H9 (cell line): ENCODE data around the gene G6PC2. TPM values are rescaled to one million over a fixed set of nuclear protein-coding genes. Genes with fewer than 3 reads are reported as not detected.

Experiments
- DNase-seq: peaks from one replicate; pipeline ENCODE4 v3.0.0-alpha.2; 2017
- H2AFZ ChIP-seq: one replicate; pipeline ENCODE4 v1.6.1; 2013; ENCODE audit warnings: mild to moderate bottlenecking, low read length, control low read depth, moderate library complexity
- H2AK5ac ChIP-seq: 2 replicates; pipeline ENCODE4 v1.6.1; 2013; ENCODE audit warnings: low read length, control low read depth, mixed read lengths; ENCODE audit not compliant: insufficient read length
- H2BK120ac ChIP-seq: one replicate; pipeline ENCODE4 v1.6.1; 2013; ENCODE audit warnings: low read depth, mild to moderate bottlenecking, low read length, control low read depth, inconsistent platforms; ENCODE audit not compliant: poor library complexity, severe bottlenecking
- H2BK12ac ChIP-seq: 2 replicates; pipeline ENCODE4 v1.6.1; 2013; ENCODE audit warnings: low read length, control low read depth, mixed read lengths, low read depth; ENCODE audit not compliant: insufficient read length
- H2BK15ac ChIP-seq: 2 replicates; pipeline ENCODE4 v1.6.1; 2013; ENCODE audit warnings: low read depth, low read length, control low read depth
- H2BK20ac ChIP-seq: one replicate; pipeline ENCODE4 v1.6.1; 2013; ENCODE audit warnings: low read depth, mild to moderate bottlenecking, low read length, control low read depth, inconsistent platforms; ENCODE audit not compliant: poor library complexity, severe bottlenecking
- H2BK5ac ChIP-seq: 2 replicates; pipeline ENCODE4 v1.6.1; 2013; ENCODE audit warnings: low read length, control low read depth, mixed read lengths; ENCODE audit not compliant: insufficient read length
- H3K14ac ChIP-seq: 2 replicates; pipeline ENCODE4 v1.6.1; 2013; ENCODE audit warnings: low read length, control low read depth; ENCODE audit not compliant: insufficient read depth
- H3K18ac ChIP-seq: 2 replicates; pipeline ENCODE4 v1.6.1; 2013; ENCODE audit warnings: low read depth, mild to moderate bottlenecking, mixed read lengths, low read length, control low read depth; ENCODE audit not compliant: insufficient read length
- H3K23ac ChIP-seq: 2 replicates; pipeline ENCODE4 v1.6.1; 2013; ENCODE audit warnings: low read length, control low read depth, mixed read lengths, low read depth; ENCODE audit not compliant: insufficient read length
- H3K23me2 ChIP-seq: 2 replicates; pipeline ENCODE4 v1.6.1; 2013; ENCODE audit warnings: low read depth, mild to moderate bottlenecking, mixed read lengths, low read length, control low read depth; ENCODE audit not compliant: insufficient read length, poor library complexity, severe bottlenecking
- H3K27ac ChIP-seq: 2 replicates; pipeline ENCODE4 v1.5.1; 2013; ENCODE audit warnings: low read length, control low read depth, mixed read lengths, low read depth; ENCODE audit not compliant: insufficient read length
- H3K27me3 ChIP-seq: 2 replicates; pipeline ENCODE4 v1.6.1; 2013; ENCODE audit warnings: low read length, control low read depth, inconsistent platforms; ENCODE audit not compliant: insufficient read depth
- H3K4ac ChIP-seq: 2 replicates; pipeline ENCODE4 v1.6.1; 2013; ENCODE audit warnings: low read depth, mild to moderate bottlenecking, control low read depth, inconsistent platforms, low read length, moderate library complexity
- H3K4me1 ChIP-seq: 2 replicates; pipeline ENCODE4 v1.6.1; 2013; ENCODE audit warnings: low read length, control low read depth, inconsistent platforms; ENCODE audit not compliant: insufficient read depth
- H3K4me2 ChIP-seq: 2 replicates; pipeline ENCODE4 v1.6.1; 2013; ENCODE audit warnings: low read length, control low read depth, mixed read lengths; ENCODE audit not compliant: insufficient read length, insufficient read depth
- H3K56ac ChIP-seq: 2 replicates; pipeline ENCODE4 v1.6.1; 2013; ENCODE audit warnings: low read depth, mild to moderate bottlenecking, mixed read lengths, low read length, control low read depth; ENCODE audit not compliant: insufficient read length
- H3K79me1 ChIP-seq: 2 replicates; pipeline ENCODE4 v1.6.1; 2013; ENCODE audit warnings: low read depth, mild to moderate bottlenecking, moderate library complexity, low read length, control low read depth, inconsistent platforms; ENCODE audit not compliant: insufficient read depth, poor library complexity, severe bottlenecking
- H3K79me2 ChIP-seq: 2 replicates; pipeline ENCODE4 v1.6.1; 2013; ENCODE audit warnings: low read length, control low read depth, inconsistent platforms; ENCODE audit not compliant: insufficient read depth
- H3K9ac ChIP-seq: 2 replicates; pipeline ENCODE4 v1.6.1; 2013; ENCODE audit warnings: low read length, control low read depth, mixed read lengths; ENCODE audit not compliant: insufficient read length; ENCODE audit errors: extremely low read depth
- H3K9me3 ChIP-seq: one replicate; pipeline ENCODE4 v1.6.1; 2013; ENCODE audit warnings: low read depth, low read length, inconsistent platforms; ENCODE audit not compliant: control insufficient read depth
- H3T11ph ChIP-seq: one replicate; pipeline ENCODE4 v1.6.1; 2013; ENCODE audit warnings: mild to moderate bottlenecking, low read length, control low read depth, inconsistent platforms
- H4K20me1 ChIP-seq: one replicate; pipeline ENCODE4 v1.6.1; 2013; ENCODE audit not compliant: control insufficient read depth, insufficient read length, insufficient read depth
- H4K5ac ChIP-seq: 2 replicates; pipeline ENCODE4 v1.6.1; 2013; ENCODE audit warnings: low read depth, mild to moderate bottlenecking, mixed read lengths, low read length, control low read depth; ENCODE audit not compliant: insufficient read length
- H4K8ac ChIP-seq: replicated peaks from 2 replicates; pipeline ENCODE4 v1.6.1; 2013; ENCODE audit warnings: low read length, control low read depth, mixed read lengths, low read depth; ENCODE audit not compliant: insufficient read length
- H4K91ac ChIP-seq: 2 replicates; pipeline ENCODE4 v1.6.1; 2013; ENCODE audit warnings: low read depth, mild to moderate bottlenecking, moderate library complexity, mixed read lengths, low read length, control low read depth; ENCODE audit not compliant: insufficient read length
- H3K27ac Mint-ChIP-seq, 3 experiments: 2 replicates in 2 of 3; 3 replicates in 1 of 3; pipeline ENCODE4 v1.8.0; 2020 to 2021; ENCODE audit warnings: mixed read lengths in 3 of 3, mild to moderate bottlenecking in 1 of 3, moderate library complexity in 1 of 3
- H3K27me3 Mint-ChIP-seq: 2 replicates; pipeline ENCODE4 v1.8.0; 2021; ENCODE audit warnings: low read depth, mild to moderate bottlenecking, moderate library complexity, mixed read lengths
- H3K36me3 Mint-ChIP-seq, 3 experiments: 2 replicates in 2 of 3; 3 replicates in 1 of 3; pipeline ENCODE4 v1.8.0; 2020 to 2021; ENCODE audit warnings: low read depth in 3 of 3, mixed read lengths in 3 of 3; ENCODE audit not compliant: insufficient read depth in 1 of 3
- H3K4me1 Mint-ChIP-seq, 2 experiments: 2 replicates each; pipeline ENCODE4 v1.8.0; 2020; ENCODE audit warnings: mixed read lengths in 2 of 2
- H3K4me3 Mint-ChIP-seq, 2 experiments: 2 replicates in 1 of 2; 3 replicates in 1 of 2; pipeline ENCODE4 v1.8.0; 2020 to 2021; ENCODE audit warnings: mild to moderate bottlenecking in 2 of 2, mixed read lengths in 2 of 2, moderate library complexity in 1 of 2
- H3K9me3 Mint-ChIP-seq, 2 experiments: 2 replicates in 1 of 2; 3 replicates in 1 of 2; pipeline ENCODE4 v1.8.0; 2020; ENCODE audit warnings: mild to moderate bottlenecking in 2 of 2, mixed read lengths in 2 of 2, moderate library complexity in 1 of 2
- CTCF ChIP-seq: fragments of 200-600 bp; sonication (generic); conservative IDR thresholded peaks from 3 replicates; pipeline ENCODE4 v1.8.0; 2021; ENCODE audit warnings: antibody characterized with exemption, mild to moderate bottlenecking
- total RNA-seq: library from RNA; stranded (reverse); gene quantifications from 2 replicates; pipeline ENCODE4 v1.2.1, GENCODE V29; 2021

The G6PC2 gene
- total RNA-seq, 1 experiment from 2014 or later = not detected

GRCh38 chr2:168954256-168954655 lies 53.2 kb downstream of the G6PC2 start:
- H4K5ac ChIP-seq = no peak overlapping the region
- no peak for TF ChIP-seq CTCF
- Mint-ChIP-seq H3K4me1 (0 out of 4 replicates have a peak, but pooled peaks cover 0 to 2% of the 10 kb centered on the region in 2 experiments), H3K36me3 (peaks cover 0 to 11% (median 0%) of the 10 kb centered on the region in 3 experiments; a peak in 1 of 7 replicates), H3K27me3 (peaks cover 2% of the 10 kb centered on the region), H3K9me3 (peaks cover 13 to 14% of the 10 kb centered on the region in 2 experiments), H3K4me3 (no peak overlapping the region), H3K27ac (no peak overlapping the region)
- H3K9ac ChIP-seq = no peak overlapping the region
- H3K9me3 ChIP-seq = no peaks in the 10 kb centered on the region
- no peak overlapping the region for H3K56ac ChIP-seq
- no peak overlapping the region for H2AK5ac ChIP-seq
- H3K4ac ChIP-seq = no peak overlapping the region
- no peaks in the 10 kb centered on the region for H4K20me1 ChIP-seq
- no peak overlapping the region for H4K91ac ChIP-seq
- H3K23me2 ChIP-seq = no peaks in the 10 kb centered on the region
- H2BK20ac ChIP-seq = no peak overlapping the region
- no peaks in the 10 kb centered on the region for H3K4me1 ChIP-seq
- H3K14ac ChIP-seq = no peak overlapping the region
- no peaks in the 10 kb centered on the region for H3K79me1 ChIP-seq
- no peaks in the 10 kb centered on the region for H3K27me3 ChIP-seq
- H3K23ac ChIP-seq = no peak overlapping the region
- H2BK15ac ChIP-seq = no peak overlapping the region
- no peak overlapping the region for H2BK120ac ChIP-seq
- no peak overlapping the region for H2BK5ac ChIP-seq
- H3K4me2 ChIP-seq = no peak overlapping the region
- no peak overlapping the region for H2BK12ac ChIP-seq
- no peak overlapping the region for H3K27ac ChIP-seq
- H3K79me2 ChIP-seq = no peaks in the 10 kb centered on the region
- no peak for DNase-seq
- no peak overlapping the region for H3T11ph ChIP-seq
- no peak overlapping the region for H3K18ac ChIP-seq
- no peak overlapping the region for H2AFZ ChIP-seq
- H4K8ac ChIP-seq = no peak overlapping the region
